WTC11 (cell line): ENCODE results near the gene TAF8.

Experiments
- JAZF1 ChIP-seq: fragments of 250-450 bp; sonication (Bioruptor Pico); IDR thresholded peaks from 2 replicates; pipeline ENCODE4 v1.9.0; 2021; ENCODE audit warnings: moderate library complexity, mild to moderate bottlenecking, inconsistent platforms
- JUN ChIP-seq: sonication (generic); formaldehyde crosslinking; IDR thresholded peaks from 2 replicates; pipeline ENCODE4 v1.8.0; 2023; ENCODE audit warnings: mild to moderate bottlenecking, missing genetic modification reagents
- MXD4 ChIP-seq: fragments of 250-450 bp; sonication (Bioruptor Pico); IDR thresholded peaks from 2 replicates; pipeline ENCODE4 v1.8.0; 2021; ENCODE audit warnings: mild to moderate bottlenecking, moderate library complexity, borderline replicate concordance
- OVOL2 ChIP-seq: fragments of 250-450 bp; sonication (Bioruptor Pico); IDR thresholded peaks from 2 replicates; pipeline ENCODE4 v1.9.0; 2021; ENCODE audit warnings: mild to moderate bottlenecking, borderline replicate concordance
- TCF7 ChIP-seq: sonication (generic); formaldehyde crosslinking; IDR thresholded peaks from 2 replicates; pipeline ENCODE4 v1.8.0; 2022; ENCODE audit warnings: mild to moderate bottlenecking, low read depth, missing genetic modification reagents, moderate library complexity
- TEAD4 ChIP-seq: sonication (generic); formaldehyde crosslinking; IDR thresholded peaks from 2 replicates; pipeline ENCODE4 v1.8.0; 2022; ENCODE audit warnings: mild to moderate bottlenecking, missing genetic modification reagents
- ZNF232 ChIP-seq: sonication (generic); formaldehyde crosslinking; IDR thresholded peaks from 2 replicates; pipeline ENCODE4 v1.8.0; 2022; ENCODE audit warnings: mild to moderate bottlenecking, missing genetic modification reagents
- ZNF416 ChIP-seq: fragments of 250-450 bp; sonication (Bioruptor Pico); IDR thresholded peaks from 2 replicates; pipeline ENCODE4 v1.9.0; 2021; ENCODE audit warnings: mild to moderate bottlenecking, inconsistent platforms
- TF ChIP-seq, protein P1 (sequence below): fragments of 200-600 bp; IDR thresholded peaks from 2 replicates; pipeline ENCODE4 v1.8.0; 2022; ENCODE audit warnings: antibody characterized with exemption
- TF ChIP-seq, protein P2 (sequence below): sonication (generic); formaldehyde crosslinking; IDR thresholded peaks from 2 replicates; pipeline ENCODE4 v1.8.0; 2022; ENCODE audit warnings: mild to moderate bottlenecking, missing genetic modification reagents
- TF ChIP-seq, protein P3 (sequence below): sonication (generic); formaldehyde crosslinking; IDR thresholded peaks from 2 replicates; pipeline ENCODE4 v1.8.1; 2023; ENCODE audit warnings: mild to moderate bottlenecking, missing genetic modification reagents
- TF ChIP-seq, protein P4 (sequence below): sonication (generic); formaldehyde crosslinking; IDR thresholded peaks from 2 replicates; pipeline ENCODE4 v1.8.0; 2022; ENCODE audit warnings: mild to moderate bottlenecking, missing genetic modification reagents

DNA sequence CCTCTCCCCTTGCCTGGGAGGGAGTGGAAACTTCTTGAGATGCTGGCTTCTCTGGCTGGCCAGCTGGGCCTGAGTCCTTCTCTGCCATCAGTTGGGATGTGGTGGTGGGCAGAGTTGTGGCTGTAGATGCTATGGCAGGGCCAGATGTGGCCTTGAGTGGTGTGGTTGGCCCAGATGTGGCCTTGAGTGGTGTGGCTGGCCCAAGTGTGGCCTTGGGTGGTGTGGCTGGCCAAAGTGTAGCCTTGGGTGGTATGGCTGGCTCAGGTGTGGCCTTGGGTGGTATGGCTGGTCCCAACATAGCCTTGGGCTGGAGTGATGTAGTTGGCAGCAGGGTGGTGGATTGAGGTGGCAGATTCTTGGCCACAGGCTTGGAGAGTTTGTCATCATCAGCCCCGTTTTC is 55.4 kb downstream of the TAF8 start:
- no peak for TF ChIP-seq ZNF232 (CRISPR knock-in tag)
- TF ChIP-seq, protein P1, sequence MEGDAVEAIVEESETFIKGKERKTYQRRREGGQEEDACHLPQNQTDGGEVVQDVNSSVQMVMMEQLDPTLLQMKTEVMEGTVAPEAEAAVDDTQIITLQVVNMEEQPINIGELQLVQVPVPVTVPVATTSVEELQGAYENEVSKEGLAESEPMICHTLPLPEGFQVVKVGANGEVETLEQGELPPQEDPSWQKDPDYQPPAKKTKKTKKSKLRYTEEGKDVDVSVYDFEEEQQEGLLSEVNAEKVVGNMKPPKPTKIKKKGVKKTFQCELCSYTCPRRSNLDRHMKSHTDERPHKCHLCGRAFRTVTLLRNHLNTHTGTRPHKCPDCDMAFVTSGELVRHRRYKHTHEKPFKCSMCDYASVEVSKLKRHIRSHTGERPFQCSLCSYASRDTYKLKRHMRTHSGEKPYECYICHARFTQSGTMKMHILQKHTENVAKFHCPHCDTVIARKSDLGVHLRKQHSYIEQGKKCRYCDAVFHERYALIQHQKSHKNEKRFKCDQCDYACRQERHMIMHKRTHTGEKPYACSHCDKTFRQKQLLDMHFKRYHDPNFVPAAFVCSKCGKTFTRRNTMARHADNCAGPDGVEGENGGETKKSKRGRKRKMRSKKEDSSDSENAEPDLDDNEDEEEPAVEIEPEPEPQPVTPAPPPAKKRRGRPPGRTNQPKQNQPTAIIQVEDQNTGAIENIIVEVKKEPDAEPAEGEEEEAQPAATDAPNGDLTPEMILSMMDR, result no peak
- no peak for TF ChIP-seq JUN (CRISPR knock-in tag)
- TF ChIP-seq ZNF416 (CRISPR knock-in tag), result no peak
- TF ChIP-seq, protein P2, sequence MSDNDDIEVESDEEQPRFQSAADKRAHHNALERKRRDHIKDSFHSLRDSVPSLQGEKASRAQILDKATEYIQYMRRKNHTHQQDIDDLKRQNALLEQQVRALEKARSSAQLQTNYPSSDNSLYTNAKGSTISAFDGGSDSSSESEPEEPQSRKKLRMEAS (CRISPR knock-in tag), result no peak
- TF ChIP-seq, protein P3, sequence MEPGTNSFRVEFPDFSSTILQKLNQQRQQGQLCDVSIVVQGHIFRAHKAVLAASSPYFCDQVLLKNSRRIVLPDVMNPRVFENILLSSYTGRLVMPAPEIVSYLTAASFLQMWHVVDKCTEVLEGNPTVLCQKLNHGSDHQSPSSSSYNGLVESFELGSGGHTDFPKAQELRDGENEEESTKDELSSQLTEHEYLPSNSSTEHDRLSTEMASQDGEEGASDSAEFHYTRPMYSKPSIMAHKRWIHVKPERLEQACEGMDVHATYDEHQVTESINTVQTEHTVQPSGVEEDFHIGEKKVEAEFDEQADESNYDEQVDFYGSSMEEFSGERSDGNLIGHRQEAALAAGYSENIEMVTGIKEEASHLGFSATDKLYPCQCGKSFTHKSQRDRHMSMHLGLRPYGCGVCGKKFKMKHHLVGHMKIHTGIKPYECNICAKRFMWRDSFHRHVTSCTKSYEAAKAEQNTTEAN (CRISPR knock-in tag), result no peak
- TF ChIP-seq TCF7, result no peak
- TF ChIP-seq, protein P4, sequence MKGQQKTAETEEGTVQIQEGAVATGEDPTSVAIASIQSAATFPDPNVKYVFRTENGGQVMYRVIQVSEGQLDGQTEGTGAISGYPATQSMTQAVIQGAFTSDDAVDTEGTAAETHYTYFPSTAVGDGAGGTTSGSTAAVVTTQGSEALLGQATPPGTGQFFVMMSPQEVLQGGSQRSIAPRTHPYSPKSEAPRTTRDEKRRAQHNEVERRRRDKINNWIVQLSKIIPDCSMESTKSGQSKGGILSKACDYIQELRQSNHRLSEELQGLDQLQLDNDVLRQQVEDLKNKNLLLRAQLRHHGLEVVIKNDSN (CRISPR knock-in tag), result no peak
- TF ChIP-seq MXD4, result no peak
- TF ChIP-seq JAZF1 (CRISPR knock-in tag), result no peak
- no peak for TF ChIP-seq OVOL2
- no peak for TF ChIP-seq TEAD4 (CRISPR knock-in tag)
